Measurements from ENCODE around the gene NEFH.

NEFH gene

DNA sequence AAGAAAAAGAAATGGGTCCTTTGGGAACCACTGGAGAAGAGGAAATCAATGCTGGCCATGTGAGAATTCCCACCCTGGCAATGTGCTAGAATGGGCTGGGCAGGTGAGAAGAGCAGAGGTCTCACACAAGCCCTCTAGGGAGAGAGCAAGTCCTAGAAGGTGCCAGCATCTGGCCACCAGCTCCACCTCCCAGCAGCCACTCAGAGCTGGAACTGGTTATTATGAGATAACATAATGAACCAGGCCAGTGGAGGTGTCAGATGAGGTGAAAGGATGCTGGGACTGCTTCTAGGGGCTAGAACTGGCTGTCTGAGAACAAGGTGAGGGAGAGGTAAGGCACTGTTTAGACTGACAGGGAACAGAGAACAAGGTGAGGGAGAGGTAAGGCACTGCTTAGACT, 29.3 kb downstream of the NEFH start:
- no peak for DNase-seq

DNA sequence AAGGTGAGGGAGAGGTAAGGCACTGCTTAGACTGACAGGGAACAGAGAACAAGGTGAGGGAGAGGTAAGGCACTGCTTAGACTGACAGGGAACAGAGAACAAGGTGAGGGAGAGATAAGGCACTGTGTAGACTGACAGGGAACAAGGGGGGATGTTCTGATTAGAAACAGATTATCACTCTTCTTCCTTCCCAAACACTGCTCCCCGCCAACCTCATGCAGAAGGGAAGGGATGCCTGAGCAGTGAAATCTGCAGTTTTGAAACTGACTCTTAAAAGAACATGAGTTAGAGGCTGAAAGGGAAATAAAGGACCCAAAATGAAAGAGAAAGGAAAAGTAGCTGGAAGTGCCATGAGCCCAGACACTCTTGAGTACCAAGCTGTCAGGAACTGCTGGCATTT, 29.8 kb downstream of the NEFH start:
- DNase-seq: no peak

DNA sequence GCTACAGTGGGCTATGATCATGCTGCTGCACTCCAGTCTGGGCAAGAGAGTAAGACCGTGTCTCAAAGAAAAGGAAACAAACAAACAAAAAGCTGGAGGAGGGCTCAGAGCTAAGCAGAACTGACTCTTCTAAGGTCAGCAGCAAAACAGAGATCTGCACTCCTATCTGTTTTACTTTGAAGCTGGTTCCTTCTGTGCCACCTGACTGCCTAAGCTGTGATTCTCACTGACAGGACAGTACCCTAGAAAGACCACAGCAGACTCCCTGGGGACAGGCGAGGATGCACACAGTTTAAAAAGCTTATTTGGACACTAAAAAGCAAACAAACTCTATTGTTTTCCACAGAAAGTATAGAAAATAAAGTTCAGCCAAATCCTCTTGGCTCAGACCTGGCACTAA, 30.5 kb downstream of the NEFH start:
- no peak for DNase-seq

DNA sequence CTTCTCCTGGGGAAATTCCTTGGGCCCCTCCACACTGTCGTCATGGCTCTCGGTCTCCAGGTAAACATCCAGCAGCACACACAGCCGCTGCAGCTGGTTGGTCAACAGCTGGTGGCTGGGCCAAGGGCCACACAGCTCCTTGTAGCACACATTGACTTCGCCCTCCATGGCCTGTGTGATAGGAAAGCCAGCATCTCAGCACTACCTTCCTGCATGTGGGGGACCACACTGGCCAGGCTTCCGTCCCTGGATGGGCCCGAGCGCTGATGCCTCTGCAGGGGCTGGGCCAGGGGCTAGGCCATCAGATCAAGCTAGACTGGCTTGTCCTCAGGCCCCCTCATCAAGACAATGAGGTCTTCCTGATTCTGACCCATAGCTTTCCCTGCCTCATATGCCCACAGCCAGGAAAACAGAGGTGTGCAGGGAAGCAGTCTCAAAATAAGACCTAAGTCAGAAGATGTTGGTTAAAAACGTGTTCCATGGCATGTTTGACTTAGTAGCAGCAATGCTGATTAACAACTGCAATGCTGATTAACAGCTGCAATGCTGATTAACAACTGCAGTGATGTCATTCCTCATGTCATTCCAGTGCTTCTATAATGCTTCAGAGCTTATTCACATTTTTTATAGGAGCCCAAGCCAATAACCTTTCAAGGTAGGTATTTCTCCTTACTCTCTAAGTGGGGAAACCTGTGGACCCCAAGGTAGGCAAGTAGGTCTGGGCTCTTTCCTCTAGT, 31.3 kb downstream of the NEFH start:
- no peak for DNase-seq

DNA sequence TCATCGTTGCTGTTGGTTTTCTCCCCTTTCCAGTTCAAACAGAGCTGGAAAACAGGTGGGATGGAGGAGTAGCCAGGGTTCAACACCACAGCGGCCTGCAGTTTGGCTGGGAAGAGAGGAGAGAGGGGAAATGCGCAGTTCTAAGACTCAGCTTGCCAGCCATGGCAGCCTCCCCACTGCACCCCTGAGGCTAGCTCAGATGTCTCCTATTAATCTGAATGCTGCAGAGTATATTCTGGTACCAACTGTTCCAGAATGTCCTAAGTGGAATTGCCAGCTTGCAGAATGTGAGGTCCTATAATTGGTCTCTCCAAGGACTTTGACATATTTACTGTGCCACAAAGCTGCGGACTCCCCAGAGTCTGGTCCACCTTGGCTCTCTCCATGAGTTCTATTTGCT, 32.0 kb downstream of the NEFH start:
- DNase-seq: no peak

DNA sequence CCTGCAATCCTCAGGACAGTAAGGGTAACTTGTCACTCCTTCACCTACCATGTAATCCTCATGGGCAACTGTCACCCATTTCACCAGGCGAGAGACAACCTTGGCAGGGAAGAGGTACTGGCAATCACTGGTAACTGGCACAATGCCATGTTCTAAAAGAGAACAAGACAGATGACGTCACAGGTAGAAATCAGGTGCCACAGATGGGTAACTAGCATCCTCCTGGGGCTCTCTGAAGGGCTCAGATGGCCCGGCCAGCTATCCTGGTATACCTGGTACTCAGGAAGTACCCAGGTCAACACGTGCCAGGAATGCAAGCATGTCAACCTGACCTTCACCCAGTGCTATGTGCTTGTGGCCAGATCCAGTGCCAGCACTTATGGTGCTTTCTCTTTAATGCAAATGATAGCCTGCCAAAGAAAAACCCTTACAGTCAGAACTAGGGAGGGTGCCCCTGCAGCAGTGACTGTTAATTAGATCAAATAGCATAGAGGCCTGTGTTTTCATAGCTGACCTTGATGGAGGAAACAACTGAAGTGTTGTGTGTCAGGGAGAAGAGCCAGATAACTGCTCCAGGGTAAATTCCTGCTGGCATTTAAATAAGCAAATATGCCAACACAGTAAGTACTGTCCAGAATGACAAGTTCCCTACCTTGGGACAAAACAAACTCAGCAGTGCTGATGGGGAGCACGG, 37.3 kb downstream of the NEFH start:
- no peak for DNase-seq

DNA sequence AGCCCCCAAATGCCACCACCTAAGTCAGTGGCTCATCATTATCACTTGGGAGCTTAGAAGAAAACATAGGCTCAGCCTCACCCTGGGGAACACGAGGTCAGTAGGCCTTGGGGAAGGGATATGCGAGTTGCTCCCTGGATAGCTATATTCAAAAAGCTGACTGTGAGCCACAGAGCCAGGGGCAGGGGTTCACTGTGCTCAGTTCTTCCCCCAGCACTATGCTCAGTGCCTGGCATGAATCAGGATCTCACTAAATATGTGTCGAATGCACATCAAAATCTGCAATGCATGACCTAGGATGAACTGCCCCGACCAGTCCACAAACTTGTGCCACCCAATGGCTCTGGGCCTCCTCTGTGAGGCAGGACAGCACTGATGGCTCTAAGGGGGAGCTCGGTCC, 38.4 kb downstream of the NEFH start:
- no peak for DNase-seq

DNA sequence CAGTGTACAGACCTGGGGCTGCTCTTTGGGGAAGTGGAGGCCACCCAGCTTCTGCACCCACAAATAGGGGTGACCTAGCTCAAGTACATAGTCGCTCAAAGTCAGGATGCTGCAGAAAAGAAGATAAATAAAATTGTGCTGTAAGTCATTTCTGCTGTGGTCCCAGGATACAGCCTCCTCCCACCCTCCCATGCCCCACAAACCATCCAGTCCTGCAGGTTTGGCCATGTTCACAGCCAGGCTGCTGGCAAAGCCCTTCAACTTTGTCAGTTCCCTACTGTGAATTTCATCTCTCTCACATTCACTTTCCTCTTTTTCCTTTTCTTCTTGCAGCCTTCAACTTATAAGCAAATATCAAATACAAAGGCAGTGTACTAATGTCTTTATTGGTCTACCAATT, 40.0 kb downstream of the NEFH start:
- no peak for DNase-seq

DNA sequence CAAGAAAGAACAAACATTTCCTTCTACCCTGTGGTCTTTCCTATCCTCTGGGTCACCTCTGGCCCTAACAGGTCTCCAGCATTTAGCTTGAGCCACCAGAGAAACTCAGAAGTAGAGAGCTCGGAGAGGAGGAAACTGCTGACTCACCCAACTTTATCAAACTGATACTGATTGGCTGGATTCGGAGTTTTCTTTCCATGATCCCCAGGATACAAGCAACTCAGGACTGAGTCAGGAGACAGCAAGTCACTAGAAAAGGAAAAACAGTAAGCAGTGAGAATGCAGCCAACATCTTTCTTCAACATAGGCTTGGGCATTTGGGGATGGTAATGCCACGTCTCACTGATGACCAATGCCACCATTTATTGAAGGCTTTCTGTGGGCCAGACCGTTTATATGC, 40.8 kb downstream of the NEFH start:
- DNase-seq: no peak

DNA sequence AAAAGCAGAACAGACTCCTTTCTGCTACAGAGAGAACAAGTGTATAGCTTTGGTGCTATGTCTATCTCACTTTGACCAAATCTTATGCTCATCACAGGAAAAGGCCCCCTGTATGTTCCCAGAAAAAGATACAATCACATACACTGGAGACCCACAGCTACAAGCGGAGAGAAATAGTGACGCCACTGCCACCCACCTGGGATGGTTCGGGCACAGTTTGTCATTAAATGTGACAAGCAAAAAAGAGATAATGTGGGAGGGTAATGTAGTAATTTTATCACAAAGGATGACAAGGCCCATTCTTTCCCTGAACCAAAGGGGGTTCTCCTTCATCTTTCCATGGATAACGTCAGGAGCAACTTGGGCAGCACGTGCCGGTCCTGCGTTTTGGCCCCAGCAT, 41.5 kb downstream of the NEFH start:
- no peak for DNase-seq

DNA sequence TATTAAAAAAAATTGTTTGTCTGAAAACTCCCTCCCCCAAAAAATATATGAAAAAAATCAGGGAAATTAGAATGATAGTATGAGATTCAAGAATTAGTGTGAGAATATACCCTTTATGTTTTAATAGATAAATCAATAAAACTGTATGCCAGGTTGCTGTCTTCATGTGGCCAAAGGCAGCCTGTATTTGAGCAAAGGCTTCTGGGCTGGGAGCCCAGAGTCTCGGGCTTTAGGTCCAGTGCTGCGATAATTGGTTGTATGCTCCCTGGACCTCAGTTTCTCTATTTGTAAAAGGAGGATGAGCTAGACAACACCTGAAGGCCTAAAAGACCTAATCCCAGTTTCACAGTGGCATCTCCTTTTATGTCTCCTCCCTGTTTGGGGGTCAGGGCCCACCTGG, 43.7 kb downstream of the NEFH start:
- DNase-seq: no peak

DNA sequence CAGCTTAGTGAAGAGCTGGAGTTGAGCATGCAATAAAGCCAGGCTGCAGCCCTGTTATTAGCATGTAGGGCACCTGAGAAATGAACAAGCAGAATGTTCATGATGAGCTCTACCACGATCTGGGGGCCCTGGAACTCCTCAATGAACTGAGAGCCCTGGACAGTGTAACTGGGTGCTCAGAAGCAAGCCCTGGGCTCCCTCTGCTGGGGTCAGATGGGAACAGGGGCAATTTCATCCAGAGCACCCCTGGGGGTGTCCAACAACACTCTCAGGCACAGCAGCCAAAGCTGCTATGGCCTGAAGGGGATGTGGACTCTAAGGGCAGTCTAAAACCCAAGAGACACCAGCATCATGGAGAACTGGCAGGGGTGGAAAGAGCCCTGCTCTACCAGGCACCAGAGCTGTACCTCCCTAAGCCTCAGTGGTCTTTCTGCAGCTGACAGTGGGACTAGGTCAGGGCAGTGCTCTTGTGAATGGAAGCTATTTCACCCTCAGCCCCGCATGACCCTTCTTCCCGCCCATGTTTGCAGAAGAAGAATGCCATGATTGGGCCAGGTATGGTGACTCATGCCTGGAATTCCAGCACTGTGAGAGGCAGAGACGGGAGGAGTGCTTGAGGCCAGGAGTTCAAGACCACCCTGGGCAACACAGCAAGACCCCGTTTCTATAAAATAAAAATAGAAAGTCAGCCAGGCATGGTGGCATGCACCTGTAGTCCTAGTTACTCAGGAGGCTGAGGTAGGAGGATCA, 44.6 kb downstream of the NEFH start:
- no peak for DNase-seq

DNA sequence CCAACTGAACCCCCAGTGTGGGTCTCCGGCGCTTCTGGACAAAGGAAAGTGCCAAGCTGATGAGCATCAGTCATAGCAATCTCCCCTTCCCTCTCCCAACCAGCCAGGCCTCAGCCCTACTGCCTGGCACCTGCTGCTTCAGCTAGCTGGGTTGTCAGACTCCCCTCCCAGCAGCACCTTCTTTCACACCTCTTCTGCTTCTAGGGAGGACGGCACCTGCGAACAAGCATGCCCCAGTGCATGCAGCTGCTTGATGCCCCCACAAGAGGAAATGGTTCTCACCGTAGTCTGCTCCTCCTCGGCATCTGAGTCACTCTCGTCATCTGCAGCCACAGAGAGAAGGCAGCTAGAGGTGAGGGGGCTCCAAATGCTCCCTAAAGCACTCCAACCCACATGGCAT, 48.1 kb downstream of the NEFH start:
- no peak for DNase-seq

DNA sequence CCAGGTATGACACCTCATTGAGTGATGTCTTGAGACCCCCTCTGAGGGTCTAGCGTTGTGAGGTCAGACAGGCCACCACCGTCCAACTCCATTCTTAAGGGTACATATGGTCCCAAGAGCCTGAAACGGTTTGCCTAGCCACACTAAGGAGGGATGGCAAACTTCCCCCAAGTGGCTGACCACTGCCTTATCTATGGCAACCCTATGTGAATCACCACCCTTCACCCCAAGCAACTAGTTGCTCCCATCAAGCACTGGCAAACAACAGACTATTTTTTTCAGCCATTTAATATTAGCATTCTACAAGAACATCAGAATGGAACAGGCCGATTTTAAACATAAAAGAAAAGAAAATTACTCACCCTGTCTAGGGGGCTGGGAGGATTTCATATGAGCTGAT, 50.7 kb downstream of the NEFH start:
- DNase-seq: no peak

DNA sequence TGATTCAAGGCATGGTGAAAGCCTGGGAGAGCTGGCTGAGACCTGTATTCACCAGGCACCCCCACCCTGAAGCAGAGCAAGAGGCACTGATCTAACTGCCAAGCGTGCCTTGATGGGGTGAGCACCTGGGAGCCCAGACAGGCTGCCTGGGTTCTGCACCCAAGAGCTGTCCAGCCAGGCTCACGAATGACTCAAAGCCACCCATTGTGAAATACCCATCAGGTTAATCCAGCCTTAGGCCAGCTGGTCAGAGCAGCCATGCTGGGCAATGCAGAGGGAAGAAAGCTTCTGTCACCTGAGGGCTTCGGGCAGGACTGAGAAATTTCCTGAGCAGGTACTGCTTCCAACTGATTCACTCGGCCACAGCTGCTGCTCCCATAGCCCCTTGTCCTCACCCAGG, 51.4 kb downstream of the NEFH start:
- DNase-seq: no peak

DNA sequence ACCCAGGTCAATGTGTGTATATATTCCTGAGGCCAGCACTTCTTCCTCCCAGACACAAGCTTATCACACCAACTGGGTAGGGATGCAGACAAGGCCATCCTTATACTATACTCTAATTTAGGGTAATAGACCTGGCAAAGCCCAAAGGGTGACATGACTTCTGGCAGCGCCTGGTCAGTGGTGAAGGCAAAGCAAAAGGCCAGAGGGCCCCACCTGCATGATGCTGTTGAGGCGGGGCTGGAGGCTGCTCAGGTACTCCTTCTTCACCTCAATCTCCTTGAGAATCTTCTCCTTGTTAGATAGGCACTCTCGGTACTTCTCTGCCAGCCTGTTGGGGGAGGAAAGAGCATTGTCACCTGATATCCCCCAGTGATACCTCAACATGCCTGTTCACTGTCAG, 56.4 kb downstream of the NEFH start:
- no peak for DNase-seq

DNA sequence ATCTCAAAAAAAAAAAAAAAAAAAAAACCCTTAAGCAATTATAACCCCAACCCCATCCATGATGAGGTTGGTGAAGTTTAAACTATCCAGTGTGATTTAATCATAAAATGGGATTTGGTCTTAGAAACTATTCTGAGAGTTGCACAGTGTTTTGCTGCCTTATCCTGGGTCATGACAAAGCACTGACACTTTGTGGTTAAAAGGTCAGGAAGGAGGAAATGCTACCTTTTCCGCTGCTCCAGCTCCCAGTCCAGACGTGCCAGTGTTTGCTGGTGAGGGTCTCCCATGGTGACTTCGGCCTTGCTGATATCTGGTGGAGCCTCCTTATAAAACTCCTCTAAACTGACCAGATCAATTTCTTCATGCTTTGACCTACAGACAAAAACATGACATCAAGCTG, 59.1 kb downstream of the NEFH start:
- no peak for DNase-seq
